Osteocyte (in vitro differentiated cells): ENCODE measurements around the gene CCDC175. TPM values are rescaled to one million over a fixed set of nuclear protein-coding genes. Genes with fewer than 3 reads are reported as not detected.

Experiments
- DNase-seq: peaks from one replicate; pipeline ENCODE4 v3.0.0; 2021; ENCODE audit warnings: mixed read lengths; ENCODE audit not compliant: unreplicated experiment; ENCODE audit errors: extremely low spot score
- H3K27ac Mint-ChIP-seq: one replicate; pipeline ENCODE4 v1.8.0; 2021; ENCODE audit warnings: mild to moderate bottlenecking, mixed read lengths; ENCODE audit not compliant: unreplicated experiment
- H3K27me3 Mint-ChIP-seq: one replicate; pipeline ENCODE4 v1.8.0; 2021; ENCODE audit warnings: mixed read lengths; ENCODE audit not compliant: unreplicated experiment
- H3K36me3 Mint-ChIP-seq: one replicate; pipeline ENCODE4 v1.8.0; 2021; ENCODE audit warnings: mixed read lengths; ENCODE audit not compliant: unreplicated experiment
- H3K4me1 Mint-ChIP-seq: one replicate; pipeline ENCODE4 v1.8.0; 2021; ENCODE audit warnings: mixed read lengths; ENCODE audit not compliant: unreplicated experiment
- H3K4me3 Mint-ChIP-seq: one replicate; pipeline ENCODE4 v1.8.0; 2021; ENCODE audit warnings: mild to moderate bottlenecking, moderate library complexity, mixed read lengths; ENCODE audit not compliant: unreplicated experiment
- H3K9me3 Mint-ChIP-seq: one replicate; pipeline ENCODE4 v1.8.0; 2021; ENCODE audit warnings: mixed read lengths; ENCODE audit not compliant: unreplicated experiment
- CTCF ChIP-seq: fragments of 200-600 bp; sonication (generic); IDR thresholded peaks from 2 replicates; pipeline ENCODE4 v1.5.0; 2021; ENCODE audit warnings: antibody characterized with exemption, mild to moderate bottlenecking, moderate library complexity
- long read RNA-seq: library from polyadenylated mRNA; unstranded; transcript quantifications from one replicate; pipeline ENCODE4 v2.0.0, GENCODE V29; 2021
- total RNA-seq: library from RNA; stranded (reverse); gene quantifications from 2 replicates; pipeline ENCODE4 v1.2.1, GENCODE V29; 2021

CCDC175 gene
- total RNA-seq: not detected in 2 replicates
- long read RNA-seq: 0 reads

DNA sequence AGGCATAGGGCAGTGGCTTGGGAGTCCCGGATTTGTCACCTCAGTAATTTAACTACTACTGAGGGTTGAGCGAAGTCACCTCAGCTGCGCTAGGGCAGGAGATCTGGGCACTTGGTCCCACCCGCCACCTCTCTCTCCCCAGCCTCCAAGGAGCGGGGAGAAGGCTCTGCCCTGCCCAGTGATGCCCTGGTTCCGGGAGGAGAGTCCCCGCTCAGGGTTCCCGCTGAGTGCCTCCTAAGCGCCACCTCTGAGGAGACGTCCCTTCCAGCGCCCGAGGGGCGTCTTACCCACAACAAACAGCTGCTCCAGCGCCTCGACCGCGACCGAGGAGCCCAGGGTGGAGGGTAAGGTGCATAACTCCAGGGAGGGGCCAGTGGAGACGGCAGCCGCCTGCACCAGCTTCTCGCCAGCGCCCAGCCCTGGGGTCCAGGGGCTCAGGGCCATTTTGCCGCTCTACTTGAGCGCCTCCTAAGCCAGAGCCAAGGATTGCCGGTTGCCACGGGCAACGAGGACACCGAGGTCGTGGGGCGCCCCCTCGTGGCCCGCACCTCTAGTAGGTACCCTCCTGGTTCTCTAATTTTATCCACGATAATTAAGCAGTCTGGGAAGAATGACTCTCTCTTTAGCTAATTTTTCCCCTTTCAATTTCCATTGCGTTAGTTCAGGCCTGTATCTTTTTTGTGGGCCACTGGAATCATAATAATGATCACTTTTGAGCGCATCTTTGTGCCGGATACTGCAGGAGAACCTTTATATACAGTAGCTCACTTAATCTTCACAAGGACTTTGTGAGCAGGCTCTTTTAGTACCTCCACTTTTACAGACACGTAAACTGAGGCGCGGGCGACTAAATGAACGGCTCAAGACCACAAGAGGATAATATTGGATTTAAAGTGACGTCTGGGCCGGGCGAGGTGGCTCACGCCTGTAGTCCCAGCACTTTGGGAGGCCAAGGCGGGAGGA, at the start of gene CCDC175:
CCDC175 (minus strand) TSS at position 481 of the 963 bp plus-strand sequence; CDS start at position 444, 37 bp downstream.
- no peak for DNase-seq
- peaks cover 23% of the 10 kb centered on the region for H3K27me3 Mint-ChIP-seq
- H3K27ac Mint-ChIP-seq: no peak within 1 kb of the TSS
- H3K36me3 Mint-ChIP-seq: no peaks in the 10 kb centered on the region
- no peaks in the 10 kb centered on the region for H3K9me3 Mint-ChIP-seq
- TF ChIP-seq CTCF: peak; percentile 66
- peak within 1 kb of the TSS; percentile 29 for H3K4me3 Mint-ChIP-seq
- H3K4me1 Mint-ChIP-seq: peaks cover 3% of the 10 kb centered on the region

DNA sequence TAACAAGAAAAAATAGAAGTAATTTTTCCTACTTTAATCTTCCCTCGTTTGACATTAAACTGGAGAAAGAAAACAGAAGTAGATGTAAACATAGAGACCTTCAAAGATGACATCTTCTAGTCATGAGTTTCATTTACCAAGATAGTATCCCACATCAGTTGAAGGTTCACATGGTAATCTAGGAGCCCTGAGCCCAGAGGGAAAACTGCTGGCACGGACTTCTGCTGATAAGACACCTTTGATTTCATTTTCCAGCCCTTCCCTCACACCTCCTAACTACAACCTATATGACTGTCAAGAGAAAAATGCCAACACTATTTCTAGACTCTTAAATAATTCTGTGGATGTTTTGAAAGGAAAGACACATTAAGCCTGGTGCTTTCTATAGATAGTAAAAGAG, 46.0 kb upstream of the CCDC175 start:
- peaks cover 19% of the 10 kb centered on the region for H3K27me3 Mint-ChIP-seq
- H3K4me1 Mint-ChIP-seq: no peaks in the 10 kb centered on the region
- no peak for TF ChIP-seq CTCF
- H3K4me3 Mint-ChIP-seq: no peak overlapping the region
- DNase-seq: no peak
- H3K36me3 Mint-ChIP-seq: no peaks in the 10 kb centered on the region
- H3K27ac Mint-ChIP-seq: no peak overlapping the region
- no peaks in the 10 kb centered on the region for H3K9me3 Mint-ChIP-seq

DNA sequence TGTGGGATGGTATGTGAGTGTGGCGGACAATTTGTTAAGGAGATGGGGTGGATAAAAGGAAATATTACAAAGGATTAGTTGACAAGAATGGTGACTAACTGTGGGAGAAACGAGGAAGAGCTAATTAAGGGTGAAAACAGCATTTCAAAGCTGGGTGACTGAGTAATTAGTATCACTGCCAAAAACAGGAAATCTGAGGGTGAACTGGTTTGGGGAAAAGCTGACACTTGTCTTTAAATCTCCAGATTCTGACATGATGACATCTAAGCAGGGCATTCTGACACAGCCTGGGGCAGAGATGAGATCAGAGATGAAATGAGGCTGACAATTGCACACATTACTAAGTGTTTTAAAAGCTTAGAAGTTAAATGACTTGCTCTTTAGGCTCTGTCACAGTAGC, 42.4 kb upstream of the CCDC175 start:
- no peak for TF ChIP-seq CTCF
- no peak overlapping the region for H3K4me3 Mint-ChIP-seq
- no peaks in the 10 kb centered on the region for H3K4me1 Mint-ChIP-seq
- H3K9me3 Mint-ChIP-seq: no peaks in the 10 kb centered on the region
- no peak for DNase-seq
- H3K27me3 Mint-ChIP-seq: peaks cover 9% of the 10 kb centered on the region
- no peak overlapping the region for H3K27ac Mint-ChIP-seq
- H3K36me3 Mint-ChIP-seq: no peaks in the 10 kb centered on the region

DNA sequence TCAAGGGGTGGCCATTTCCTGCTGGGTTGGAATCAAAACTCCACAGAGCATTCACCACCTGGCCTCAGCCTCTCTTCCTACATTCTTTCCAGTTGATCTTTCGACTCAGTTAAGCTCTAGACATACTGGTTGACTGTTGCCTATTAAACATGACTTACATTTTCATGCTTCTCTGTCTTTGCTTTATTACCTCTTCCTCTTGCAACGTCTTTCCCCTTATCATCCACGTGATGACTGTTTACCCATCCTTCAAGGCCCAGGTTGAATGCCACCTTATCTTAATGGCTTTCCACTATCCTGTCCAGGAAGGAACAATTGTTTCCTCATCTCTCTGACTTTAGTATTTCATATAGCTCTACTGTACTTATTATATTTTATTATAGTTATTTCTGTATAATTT, 24.4 kb upstream of the CCDC175 start:
- Mint-ChIP-seq H3K27me3 (peaks cover 23% of the 10 kb centered on the region), H3K27ac (no peak overlapping the region), H3K4me3 (no peak overlapping the region), H3K36me3 (no peaks in the 10 kb centered on the region), H3K9me3 (no peaks in the 10 kb centered on the region), H3K4me1 (no peaks in the 10 kb centered on the region)
- TF ChIP-seq CTCF: no peak
- no peak for DNase-seq

- H3K4me1 Mint-ChIP-seq: no peaks in the 10 kb centered on the region
- no peak for DNase-seq
- H3K4me3 Mint-ChIP-seq: no peak overlapping the region
- H3K27me3 Mint-ChIP-seq: peaks cover 23% of the 10 kb centered on the region
- no peak overlapping the region for H3K27ac Mint-ChIP-seq
- no peaks in the 10 kb centered on the region for H3K9me3 Mint-ChIP-seq
- no peak for TF ChIP-seq CTCF
- no peaks in the 10 kb centered on the region for H3K36me3 Mint-ChIP-seq
Measured at GRCh38 chr14:59600211-59600945, 23.8 kb upstream of the CCDC175 start.
